ENCODE data around the gene GRXCR2. TPM values are rescaled to one million over a fixed set of nuclear protein-coding genes. Genes with fewer than 3 reads are reported as not detected.

The GRXCR2 gene
- total and polyA plus RNA-seq, 2 of the 4 experiments (the other 2 are of a cell fraction) = not detected

DNA sequence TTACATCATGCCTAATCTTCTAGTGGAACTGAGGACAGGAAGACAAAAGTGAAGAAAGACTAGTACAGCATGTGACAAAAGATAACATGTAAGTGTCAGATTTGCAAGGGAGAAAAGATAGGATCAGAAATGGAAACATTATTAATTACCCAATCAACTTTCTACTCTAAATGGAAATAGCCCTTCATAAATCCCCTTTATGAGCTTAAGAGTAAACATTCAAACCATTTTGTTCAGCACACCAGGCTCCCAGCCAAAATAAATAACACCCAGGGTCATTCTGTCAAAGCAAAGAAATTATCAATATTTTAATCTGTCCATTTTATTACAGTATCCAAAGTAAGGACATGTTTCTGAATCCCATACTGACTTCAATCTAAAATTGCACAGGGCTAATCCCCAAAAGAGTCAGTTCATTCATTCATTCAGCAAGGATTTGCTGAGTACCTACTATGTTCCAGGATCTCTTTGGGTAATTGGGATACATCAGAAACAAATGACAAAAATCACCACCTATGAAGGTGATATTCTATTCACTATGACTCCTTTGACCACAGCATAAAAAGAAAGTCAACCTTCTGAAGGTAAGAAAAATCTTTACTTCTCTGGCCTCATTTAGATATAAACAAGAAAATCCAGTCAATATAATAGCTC is 43.0 kb downstream of the GRXCR2 start:
- Histone ChIP-seq H3K23ac (ENCODE audit: low read depth, low read length) (no peak overlapping the region), H4K91ac (ENCODE audit: insufficient read depth, low read depth, low read length) (no peak overlapping the region), H3K36me3 (ENCODE audit: control insufficient read depth, insufficient read depth, low read length) (no peaks in the 10 kb centered on the region), H3K4ac (ENCODE audit: low read depth, low read length) (no peak overlapping the region), H3K9me3 (ENCODE audit: control insufficient read depth, insufficient read depth, low read length) (no peaks in the 10 kb centered on the region), H2AK9ac (replicated peaks; ENCODE audit: low read depth, low read length, poor library complexity) (no peak overlapping the region), H4K20me1 (ENCODE audit: insufficient read depth, low read length) (no peaks in the 10 kb centered on the region; the same call in 1 of the 2 replicates), H3K4me3 (ENCODE audit: insufficient read depth, low read depth, low read length) (no peak overlapping the region), H2AFZ (replicated peaks; ENCODE audit: low read length, poor library complexity) (no peak overlapping the region), H2BK20ac (ENCODE audit: low read depth, low read length) (no peak overlapping the region), H3K4me1 (ENCODE audit: control insufficient read depth, insufficient read depth, low read length) (peaks cover 7% of the 10 kb centered on the region), H2BK15ac (ENCODE audit: low read depth, low read length) (no peak overlapping the region), H4K5ac (ENCODE audit: low read depth, low read length) (no peak overlapping the region), H3K27ac (ENCODE audit: insufficient read depth, low read length) (no peak overlapping the region), H3K9ac (ENCODE audit: low read depth, low read length) (no peak overlapping the region), H3K56ac (ENCODE audit: extremely low read depth, insufficient read depth, low read length) (no peak overlapping the region), H2AK5ac (ENCODE audit: low read depth, low read length) (no peak overlapping the region), H2BK120ac (ENCODE audit: low read depth, low read length) (no peak overlapping the region), H3K18ac (ENCODE audit: low read depth, low read length) (no peak overlapping the region), H4K8ac (ENCODE audit: low read depth in 2 of 2, low read length in 2 of 2) (no peak overlapping the region), H3K9me1 (ENCODE audit: insufficient read depth, low read length) (peaks cover 3% of the 10 kb centered on the region; the same call in 1 of the 2 replicates), H2BK5ac (ENCODE audit: low read depth, low read length, poor library complexity, severe bottlenecking) (no peak overlapping the region), H3K79me1 (ENCODE audit: low read depth in 1 of 2, low read length in 2 of 2) (peaks cover 14% of the 10 kb centered on the region in 2 experiments; a peak in 3 of 4 replicates), H3K27me3 (ENCODE audit: control insufficient read depth, insufficient read depth, low read length) (no peaks in the 10 kb centered on the region), H3K4me2 (ENCODE audit: low read depth, low read length) (no peak overlapping the region), H3K14ac (replicated peaks; ENCODE audit: low read depth, low read length) (no peak overlapping the region)
- ChIA-PET CTCF (interaction anchor here (1.2 kb wide), 1 partner anchor 31 kb away, joined by 4 read pairs; no protein-coding TSS in a partner anchor), POLR2A (ENCODE audit: unreplicated experiment) (no interaction called here)
- intact Hi-C loops (cut with micrococcal nuclease) (loop anchor here (5.0 to 10.0 kb wide), 6 partner anchors 133 to 1365 kb away; no protein-coding TSS in a partner anchor), dilution Hi-C loops (cut with HindIII; ENCODE audit: low sequenced_read_pairs, unreplicated experiment) (no loop called here), in situ Hi-C loops (cut with MboI; ENCODE audit: low sequenced_read_pairs) (loop anchor here (5.0 to 10.0 kb wide), 2 partner anchors 225 to 1628 kb away; no protein-coding TSS in a partner anchor)
- TF ChIP-seq RCOR1 (IDR thresholded peaks at IDR 0.05; ENCODE audit: insufficient replicate concordance, low read length) (no peak), CEBPB (IDR thresholded peaks at IDR 0.05; ENCODE audit: low read depth, low read length) (no peak), RFX5 (IDR thresholded peaks at IDR 0.05; ENCODE audit: low read depth, low read length) (no peak)
- TF ChIP-seq, protein P1, sequence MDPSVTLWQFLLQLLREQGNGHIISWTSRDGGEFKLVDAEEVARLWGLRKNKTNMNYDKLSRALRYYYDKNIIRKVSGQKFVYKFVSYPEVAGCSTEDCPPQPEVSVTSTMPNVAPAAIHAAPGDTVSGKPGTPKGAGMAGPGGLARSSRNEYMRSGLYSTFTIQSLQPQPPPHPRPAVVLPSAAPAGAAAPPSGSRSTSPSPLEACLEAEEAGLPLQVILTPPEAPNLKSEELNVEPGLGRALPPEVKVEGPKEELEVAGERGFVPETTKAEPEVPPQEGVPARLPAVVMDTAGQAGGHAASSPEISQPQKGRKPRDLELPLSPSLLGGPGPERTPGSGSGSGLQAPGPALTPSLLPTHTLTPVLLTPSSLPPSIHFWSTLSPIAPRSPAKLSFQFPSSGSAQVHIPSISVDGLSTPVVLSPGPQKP (IDR thresholded peaks at IDR 0.05; ENCODE audit: borderline replicate concordance, low read depth, low read length) = no peak
- TF ChIP-seq, protein P2, sequence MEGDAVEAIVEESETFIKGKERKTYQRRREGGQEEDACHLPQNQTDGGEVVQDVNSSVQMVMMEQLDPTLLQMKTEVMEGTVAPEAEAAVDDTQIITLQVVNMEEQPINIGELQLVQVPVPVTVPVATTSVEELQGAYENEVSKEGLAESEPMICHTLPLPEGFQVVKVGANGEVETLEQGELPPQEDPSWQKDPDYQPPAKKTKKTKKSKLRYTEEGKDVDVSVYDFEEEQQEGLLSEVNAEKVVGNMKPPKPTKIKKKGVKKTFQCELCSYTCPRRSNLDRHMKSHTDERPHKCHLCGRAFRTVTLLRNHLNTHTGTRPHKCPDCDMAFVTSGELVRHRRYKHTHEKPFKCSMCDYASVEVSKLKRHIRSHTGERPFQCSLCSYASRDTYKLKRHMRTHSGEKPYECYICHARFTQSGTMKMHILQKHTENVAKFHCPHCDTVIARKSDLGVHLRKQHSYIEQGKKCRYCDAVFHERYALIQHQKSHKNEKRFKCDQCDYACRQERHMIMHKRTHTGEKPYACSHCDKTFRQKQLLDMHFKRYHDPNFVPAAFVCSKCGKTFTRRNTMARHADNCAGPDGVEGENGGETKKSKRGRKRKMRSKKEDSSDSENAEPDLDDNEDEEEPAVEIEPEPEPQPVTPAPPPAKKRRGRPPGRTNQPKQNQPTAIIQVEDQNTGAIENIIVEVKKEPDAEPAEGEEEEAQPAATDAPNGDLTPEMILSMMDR (conservative IDR thresholded peaks at IDR 0.05; ENCODE audit: low read depth, low read length) = no peak
- ATAC-seq (ENCODE audit: low read depth) (no peak), DNase-seq (no peak)
- no TSS peak for BruUV-seq (replicated peaks)
